GM12875 (cell line): ENCODE measurements around the gene MUC2.

Experiments
- H3K4me3 ChIP-seq: one replicate; pipeline ENCODE4 v1.5.1; 2011; ENCODE audit warnings: low read depth, low read length, control low read depth
- TF ChIP-seq, protein P1 (sequence below): IDR thresholded peaks from 2 replicates; pipeline ENCODE4 v1.5.1; 2011; ENCODE audit warnings: low read depth, mild to moderate bottlenecking, control low read depth, inconsistent platforms, low read length, moderate library complexity, borderline replicate concordance; ENCODE audit not compliant: insufficient read depth

The MUC2 gene

DNA sequence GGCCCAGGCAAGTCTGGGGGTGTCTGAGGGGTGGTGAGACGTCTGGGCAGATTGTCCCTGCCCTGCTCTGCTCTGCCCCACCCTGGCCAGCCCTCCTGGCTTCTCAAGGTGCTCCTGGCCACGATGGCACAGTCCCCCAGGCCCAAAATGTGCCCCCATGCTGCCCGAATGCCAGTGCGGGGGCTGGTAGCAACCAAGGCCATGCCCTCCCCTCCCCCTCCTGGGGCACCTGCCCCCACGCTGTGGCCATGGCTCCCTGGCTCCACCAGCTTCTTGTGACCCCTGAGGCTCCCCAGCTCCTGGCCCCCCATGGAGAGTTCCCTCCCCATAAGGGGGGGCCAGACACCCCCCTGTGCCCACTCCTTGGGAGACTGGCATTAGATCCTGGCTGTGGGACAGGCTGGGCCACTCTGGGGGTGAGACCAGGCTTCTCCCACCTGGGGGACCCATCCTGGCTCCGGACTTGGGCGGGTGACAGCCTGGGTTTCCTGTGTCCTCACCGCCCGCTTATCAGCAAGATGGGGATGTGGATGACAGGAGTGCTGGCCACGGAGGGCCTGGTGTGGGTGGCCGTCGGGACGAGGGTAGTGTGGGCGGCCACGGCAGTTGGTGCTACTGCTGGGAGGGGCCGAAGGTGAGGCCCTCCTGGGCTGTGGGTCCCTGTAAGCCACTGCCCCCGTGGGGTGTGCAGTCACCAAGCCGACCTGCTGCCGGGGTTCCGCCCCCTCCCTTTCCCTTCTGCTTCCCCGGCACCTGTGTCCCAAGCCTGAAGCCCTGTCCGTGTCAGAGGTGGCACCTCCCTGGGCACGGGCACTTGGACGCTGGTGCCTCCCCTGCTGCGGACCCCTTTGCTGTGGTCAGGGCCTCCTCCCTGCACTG is 22.3 kb upstream of the MUC2 start:
- TF ChIP-seq, protein P1, sequence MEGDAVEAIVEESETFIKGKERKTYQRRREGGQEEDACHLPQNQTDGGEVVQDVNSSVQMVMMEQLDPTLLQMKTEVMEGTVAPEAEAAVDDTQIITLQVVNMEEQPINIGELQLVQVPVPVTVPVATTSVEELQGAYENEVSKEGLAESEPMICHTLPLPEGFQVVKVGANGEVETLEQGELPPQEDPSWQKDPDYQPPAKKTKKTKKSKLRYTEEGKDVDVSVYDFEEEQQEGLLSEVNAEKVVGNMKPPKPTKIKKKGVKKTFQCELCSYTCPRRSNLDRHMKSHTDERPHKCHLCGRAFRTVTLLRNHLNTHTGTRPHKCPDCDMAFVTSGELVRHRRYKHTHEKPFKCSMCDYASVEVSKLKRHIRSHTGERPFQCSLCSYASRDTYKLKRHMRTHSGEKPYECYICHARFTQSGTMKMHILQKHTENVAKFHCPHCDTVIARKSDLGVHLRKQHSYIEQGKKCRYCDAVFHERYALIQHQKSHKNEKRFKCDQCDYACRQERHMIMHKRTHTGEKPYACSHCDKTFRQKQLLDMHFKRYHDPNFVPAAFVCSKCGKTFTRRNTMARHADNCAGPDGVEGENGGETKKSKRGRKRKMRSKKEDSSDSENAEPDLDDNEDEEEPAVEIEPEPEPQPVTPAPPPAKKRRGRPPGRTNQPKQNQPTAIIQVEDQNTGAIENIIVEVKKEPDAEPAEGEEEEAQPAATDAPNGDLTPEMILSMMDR: no peak
- no peak overlapping the region for H3K4me3 ChIP-seq

DNA sequence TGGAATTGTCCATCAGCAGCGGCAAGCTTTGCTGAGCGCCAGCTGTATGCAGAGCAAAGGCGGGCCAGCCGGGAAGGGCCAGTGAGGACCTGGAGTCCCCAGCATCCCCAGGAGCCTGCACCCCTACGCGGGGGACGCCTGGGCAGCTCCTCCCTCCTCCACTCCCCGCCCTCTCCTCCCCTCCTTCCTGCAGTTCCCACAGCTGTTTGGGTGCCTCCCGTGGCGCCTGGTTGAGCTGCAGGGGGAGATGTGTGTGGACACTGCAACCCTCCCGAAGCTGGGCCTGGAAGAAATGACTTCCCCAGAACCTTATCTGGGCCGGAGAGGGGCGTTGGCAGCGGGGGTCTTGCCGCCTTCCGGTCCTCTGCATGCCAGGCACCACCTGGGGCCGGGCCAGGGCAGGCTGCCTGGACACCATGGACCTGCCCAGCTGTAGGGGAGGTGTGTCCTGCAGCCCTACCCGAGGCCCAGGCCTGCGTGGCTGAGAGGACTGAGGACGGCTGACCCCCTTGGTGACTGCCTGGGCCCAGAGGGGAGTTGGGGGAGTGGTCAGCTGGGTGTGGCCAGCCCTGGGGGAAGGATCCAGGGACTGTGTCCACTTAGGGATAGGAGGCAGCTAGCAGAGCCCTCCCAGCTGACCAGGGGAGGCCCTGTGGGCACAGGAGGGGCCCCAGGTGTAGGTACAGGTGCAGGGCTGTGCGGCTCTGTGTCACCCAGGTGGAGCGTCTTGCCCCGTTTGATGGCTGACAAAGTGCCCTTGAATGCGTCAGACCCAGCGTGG is 21.4 kb upstream of the MUC2 start:
- TF ChIP-seq, protein P1: no peak
- no peak overlapping the region for H3K4me3 ChIP-seq

DNA sequence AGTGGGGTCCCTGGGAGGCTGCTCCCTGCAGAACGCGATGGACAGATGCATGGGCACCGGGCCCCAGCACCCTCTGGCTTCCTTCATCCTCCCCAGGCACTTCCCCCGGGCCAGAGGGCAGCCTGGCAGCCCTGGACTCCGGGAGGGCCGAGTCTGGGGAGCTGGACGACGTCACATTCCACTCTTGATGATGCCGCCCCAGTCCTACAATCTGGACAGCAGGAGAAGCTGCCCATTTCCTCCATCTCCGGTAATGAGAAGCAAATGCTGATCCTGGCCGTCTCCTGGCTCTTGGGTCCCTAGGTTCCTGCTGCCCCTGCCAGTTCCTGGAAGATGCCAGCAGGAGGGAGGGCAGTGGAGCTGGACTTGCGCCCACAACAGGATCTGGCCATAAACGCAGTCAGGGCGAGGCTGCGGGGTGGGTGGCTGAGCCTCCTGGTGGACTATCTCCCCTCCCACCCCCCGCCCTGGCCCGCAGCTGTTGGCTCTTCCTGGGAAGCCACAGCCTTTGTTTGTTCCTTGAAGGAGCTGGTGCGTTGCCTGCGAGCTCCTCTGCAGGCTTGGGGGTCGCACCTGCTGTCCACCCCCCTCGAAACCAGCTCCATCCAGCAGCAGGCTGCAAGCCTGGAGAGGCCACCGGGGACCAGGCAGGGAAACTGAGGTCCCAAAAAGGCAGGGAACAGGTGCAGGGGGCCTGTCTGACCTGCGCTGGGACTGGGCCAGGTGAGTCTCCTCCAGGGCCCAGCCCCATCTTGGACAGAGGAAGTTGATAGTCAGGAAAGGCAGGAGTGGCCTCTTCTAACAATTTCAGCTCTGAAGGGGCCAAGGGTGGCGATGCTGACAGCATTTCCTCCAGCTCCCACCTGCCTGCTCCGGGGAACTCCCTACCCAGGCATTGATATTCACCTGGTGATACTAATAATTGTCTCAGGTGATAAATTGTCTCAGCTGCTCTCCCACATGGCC is 20.2 kb upstream of the MUC2 start:
- no peak overlapping the region for H3K4me3 ChIP-seq
- TF ChIP-seq, protein P1: no peak

DNA sequence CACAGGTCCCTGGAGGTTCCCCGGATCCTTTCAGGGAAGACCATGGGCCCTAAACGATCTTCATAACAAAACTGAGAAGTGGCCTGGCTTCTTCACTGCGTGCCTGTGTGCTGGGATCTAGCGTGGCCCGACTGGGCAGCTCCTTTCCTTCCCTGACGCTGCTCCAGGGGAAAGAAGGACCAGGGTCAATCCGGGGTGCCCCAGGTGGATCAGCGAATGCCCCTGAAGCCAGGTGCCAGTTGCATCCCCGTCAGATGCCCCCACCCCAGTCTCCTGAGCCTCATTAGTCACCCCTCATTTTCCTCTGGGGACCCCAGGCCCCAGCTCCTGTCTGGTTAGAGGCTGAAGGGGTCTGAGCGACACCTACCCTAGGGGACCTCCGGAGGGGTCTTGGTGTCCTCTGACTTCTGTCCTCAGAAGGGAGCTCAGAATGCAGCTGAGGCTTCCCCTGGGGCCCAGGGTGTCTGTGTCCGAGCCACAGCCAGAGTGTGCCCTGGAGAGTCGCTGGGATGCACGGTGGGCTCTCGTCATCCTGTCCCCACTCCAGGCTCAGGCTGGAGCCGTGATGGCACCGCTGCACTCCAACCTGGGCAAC is 19.5 kb upstream of the MUC2 start:
- TF ChIP-seq, protein P1: no peak
- H3K4me3 ChIP-seq: no peak overlapping the region

DNA sequence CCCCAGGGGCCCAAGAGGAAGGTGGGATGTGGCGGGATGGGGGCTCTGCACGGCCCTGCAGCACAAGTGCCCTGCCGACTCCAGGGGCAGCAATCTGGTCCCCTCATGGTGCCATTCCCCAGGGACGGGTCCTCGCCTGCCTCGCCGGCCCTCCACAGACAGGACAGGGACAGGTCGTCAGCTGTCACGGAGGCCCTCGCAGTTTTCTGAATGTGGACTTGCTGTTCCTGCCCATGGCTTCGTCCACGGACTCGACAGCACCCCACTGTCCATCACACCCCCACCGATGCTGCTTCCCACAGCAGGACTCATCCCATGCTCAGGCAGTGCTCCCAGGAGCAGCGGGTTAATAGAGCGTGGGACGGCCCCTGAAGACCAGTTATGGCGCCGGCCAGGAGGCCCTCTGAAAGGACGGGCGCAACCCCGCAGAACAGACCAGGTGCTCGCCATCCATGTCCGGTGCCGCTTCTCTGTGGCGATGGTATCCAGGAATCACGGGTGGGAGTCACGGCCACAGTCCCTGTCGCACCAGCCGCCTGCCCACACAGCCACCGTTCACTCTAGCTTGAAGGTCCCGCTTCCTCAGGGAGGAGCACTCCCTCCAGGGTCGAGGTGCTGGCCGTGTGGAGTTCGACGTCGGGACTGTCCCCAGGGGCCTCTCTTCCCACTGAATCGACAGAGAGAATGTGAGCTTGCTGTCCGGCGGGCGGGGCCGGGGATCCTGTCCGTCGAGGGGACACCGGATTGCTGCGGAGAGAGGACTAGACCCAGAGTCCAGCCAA is 18.5 kb upstream of the MUC2 start:
- H3K4me3 ChIP-seq: no peak overlapping the region
- TF ChIP-seq, protein P1: no peak

DNA sequence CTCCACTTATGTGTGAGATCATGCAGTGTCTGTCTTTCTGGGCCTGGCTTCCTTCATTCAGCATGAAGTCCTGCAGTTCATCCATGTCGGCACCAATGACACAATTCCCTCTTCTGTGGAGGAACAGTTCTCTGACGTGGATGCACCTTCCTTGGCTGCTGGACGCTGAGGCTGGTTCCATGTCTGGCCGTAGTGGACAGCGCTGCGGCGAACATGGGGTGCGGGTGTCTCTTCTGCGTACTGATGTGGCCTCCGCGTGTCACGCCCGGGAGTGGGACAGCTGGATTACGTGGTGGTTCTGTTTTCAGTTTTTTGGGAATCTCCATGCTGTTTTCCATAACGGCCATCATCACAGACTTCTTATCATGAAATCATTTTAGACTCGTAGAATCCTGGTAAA is 16.9 kb upstream of the MUC2 start:
- H3K4me3 ChIP-seq: no peak overlapping the region
- TF ChIP-seq, protein P1: no peak
